Endothelial cell of umbilical vein (primary cell): ENCODE data around the gene JAM2.

Experiments used
- GATA2 ChIP-seq: IDR thresholded peaks from 2 replicates; pipeline ENCODE4 v1.7.0; 2011; ENCODE audit warnings: low read depth, mild to moderate bottlenecking, moderate library complexity, mixed read lengths, low read length; ENCODE audit not compliant: insufficient read length, insufficient read depth
- POLR2A ChIP-seq: IDR thresholded peaks from 2 replicates; pipeline ENCODE4 v1.6.1; 2012; ENCODE audit warnings: low read depth, mild to moderate bottlenecking, control low read depth, low read length
- POLR2AphosphoS5 ChIP-seq: IDR thresholded peaks from 2 replicates; pipeline ENCODE4 v1.6.1; 2012; ENCODE audit warnings: low read depth, mild to moderate bottlenecking, control low read depth, low read length, moderate library complexity; ENCODE audit not compliant: insufficient read depth
- TF ChIP-seq, protein P1 (sequence below), 2 donors: IDR thresholded peaks; 1 replicate in 1 of 2; 2 replicates in 1 of 2; pipeline ENCODE4 v1.5.1; 2011; ENCODE audit warnings: low read length in 2 of 2, mild to moderate bottlenecking in 2 of 2, moderate library complexity in 2 of 2, control low read depth in 1 of 2, inconsistent platforms in 1 of 2, low read depth in 1 of 2; ENCODE audit not compliant: insufficient read depth in 1 of 2; ENCODE audit errors: extremely low read depth in 1 of 2

DNA sequence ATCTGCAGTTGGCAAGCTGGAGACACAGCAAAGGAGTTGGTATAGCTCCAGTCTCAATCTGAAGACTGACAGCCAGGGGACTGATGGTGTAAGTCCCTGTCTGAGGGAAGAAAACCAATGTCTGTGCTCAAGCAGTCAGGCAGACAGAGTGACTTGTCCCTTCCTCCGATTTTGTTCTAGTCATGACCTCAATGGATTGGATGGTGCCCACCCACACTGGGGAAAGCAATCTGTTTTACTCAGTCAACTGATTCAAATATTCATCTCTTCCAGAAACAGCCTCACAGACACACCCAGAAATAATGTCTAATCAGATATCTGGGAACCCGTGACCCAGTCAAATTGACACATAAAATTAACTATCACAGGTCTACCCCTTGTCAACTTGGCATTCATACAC lies 19.9 kb upstream of the JAM2 start:
- TF ChIP-seq, protein P1, sequence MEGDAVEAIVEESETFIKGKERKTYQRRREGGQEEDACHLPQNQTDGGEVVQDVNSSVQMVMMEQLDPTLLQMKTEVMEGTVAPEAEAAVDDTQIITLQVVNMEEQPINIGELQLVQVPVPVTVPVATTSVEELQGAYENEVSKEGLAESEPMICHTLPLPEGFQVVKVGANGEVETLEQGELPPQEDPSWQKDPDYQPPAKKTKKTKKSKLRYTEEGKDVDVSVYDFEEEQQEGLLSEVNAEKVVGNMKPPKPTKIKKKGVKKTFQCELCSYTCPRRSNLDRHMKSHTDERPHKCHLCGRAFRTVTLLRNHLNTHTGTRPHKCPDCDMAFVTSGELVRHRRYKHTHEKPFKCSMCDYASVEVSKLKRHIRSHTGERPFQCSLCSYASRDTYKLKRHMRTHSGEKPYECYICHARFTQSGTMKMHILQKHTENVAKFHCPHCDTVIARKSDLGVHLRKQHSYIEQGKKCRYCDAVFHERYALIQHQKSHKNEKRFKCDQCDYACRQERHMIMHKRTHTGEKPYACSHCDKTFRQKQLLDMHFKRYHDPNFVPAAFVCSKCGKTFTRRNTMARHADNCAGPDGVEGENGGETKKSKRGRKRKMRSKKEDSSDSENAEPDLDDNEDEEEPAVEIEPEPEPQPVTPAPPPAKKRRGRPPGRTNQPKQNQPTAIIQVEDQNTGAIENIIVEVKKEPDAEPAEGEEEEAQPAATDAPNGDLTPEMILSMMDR (IDR thresholded peaks at IDR 0.05; ENCODE audit: extremely low read depth in 1 of 2, insufficient read depth in 1 of 2, low read depth in 1 of 2, low read length in 2 of 2), result no peak
- TF ChIP-seq GATA2 (no peak), POLR2A (no peak), POLR2AphosphoS5 (no peak)
